GM10248 (cell line): ENCODE results near the gene ZMYND12.

Experiments
- CTCF ChIA-PET: fragments of 300-600 bp; sonication (Branson Sonifier 250); formaldehyde crosslinking; extraction: SDS; loops from one replicate; lab custom pipeline; 2021; ENCODE audit warnings: antibody characterized with exemption; lab: Yijun Ruan, JAX
- POLR2A ChIA-PET: fragments of 350-650 bp; sonication (Branson Sonifier 250); formaldehyde crosslinking; extraction: SDS; loops from one replicate; lab custom pipeline; 2020; ENCODE audit warnings: antibody characterized with exemption; lab: Yijun Ruan, JAX
- DNase-seq: peaks from one replicate; pipeline ENCODE4 v3.0.0; 2012; ENCODE audit errors: extremely low spot score
- CTCF ChIP-seq: IDR thresholded peaks from 2 replicates; pipeline ENCODE4 v1.5.1; 2012; ENCODE audit warnings: mild to moderate bottlenecking, low read depth; ENCODE audit errors: extremely low read depth, missing control alignments, control extremely low read depth

ZMYND12 gene

GRCh38 chr1:42463921-42464320 lies 8.1 kb upstream of the ZMYND12 start:
- CTCF ChIA-PET, result interaction anchor here (1.0 to 1.6 kb wide), 3 partner anchors 9 to 291 kb away, joined by 3 to 4 read pairs (median 4); no protein-coding TSS in a partner anchor
- TF ChIP-seq CTCF, result no peak
- POLR2A ChIA-PET, result no interaction called here

GRCh38 chr1:42462828-42463763 lies 7.3 kb upstream of the ZMYND12 start, which contains the start of gene CCDC30:
TSS of gene CCDC30 (plus strand) at chr1:42463286. CDS start at chr1:42480552, 17,266 bp downstream.
- peak; percentile 97 for DNase-seq
- ChIA-PET POLR2A (interaction anchor here (0.6 kb wide), 1 partner anchor 383 kb away, joined by 3 read pairs; the partner anchor contains the start of gene ZNF691), CTCF (interaction anchor here (1.6 kb wide), 1 partner anchor 9 kb away, joined by 4 read pairs; no protein-coding TSS in a partner anchor)
- TF ChIP-seq CTCF, result no peak

More at GRCh38 chr1:42463921-42464320, 8.1 kb upstream of the ZMYND12 start:
- DNase-seq, result no peak

GRCh38 chr1:42461196-42461595 lies 5.4 kb upstream of the ZMYND12 start:
- ChIA-PET POLR2A (no interaction called here), CTCF (no interaction called here)
- no peak for DNase-seq
- TF ChIP-seq CTCF, result no peak

GRCh38 chr1:42456754-42457089 lies 900 bp upstream of the ZMYND12 start:
- peak; percentile 76 for DNase-seq
- no peak for TF ChIP-seq CTCF
- ChIA-PET POLR2A (interaction anchor here (0.6 to 1.0 kb wide), 2 partner anchors 201 to 1306 kb away, joined by 3 read pairs; partner anchors contain the start of gene PPIH), CTCF (interaction anchor here (0.8 to 1.3 kb wide), 2 partner anchors 9 to 11 kb away, joined by 4 read pairs; no protein-coding TSS in a partner anchor)

- DNase-seq, result no peak
- CTCF ChIA-PET, result interaction anchor here (1.3 kb wide), 1 partner anchor 313 kb away, joined by 3 read pairs; the partner anchor contains the start of gene C1orf50
- no peak for TF ChIP-seq CTCF
- POLR2A ChIA-PET, result no interaction called here
Observed at GRCh38 chr1:42454403-42454802, 1.4 kb downstream of the ZMYND12 start.

- DNase-seq, result no peak
- POLR2A ChIA-PET, result no interaction called here
- no peak for TF ChIP-seq CTCF
- CTCF ChIA-PET, result no interaction called here
Observed at GRCh38 chr1:42453386-42453785, 2.4 kb downstream of the ZMYND12 start.
